ENCODE results near the gene PGLYRP4.

Gene PGLYRP4

GRCh38 chr1:153375511-153375910 lies 26.9 kb upstream of the PGLYRP4 start, which contains the start of gene S100A12:
Gene S100A12 (minus strand): TSS chr1:153375621. CDS start chr1:153374592, 1,029 bp downstream.
- no peak for TF ChIP-seq CTCF (IDR thresholded peaks at IDR 0.05; ENCODE audit: control insufficient read depth, extremely low read depth, insufficient read depth)
- no peak for DNase-seq (ENCODE audit: low read depth)
- H3K4me3 ChIP-seq (ENCODE audit: low read depth, low read length), result no peak within 1 kb of the TSS

GRCh38 chr1:153374071-153374470 lies 25.4 kb upstream of the PGLYRP4 start:
- TF ChIP-seq CTCF (IDR thresholded peaks at IDR 0.05; ENCODE audit: control insufficient read depth, extremely low read depth, insufficient read depth), result no peak
- DNase-seq (ENCODE audit: low read depth), result no peak
- H3K4me3 ChIP-seq (ENCODE audit: low read depth, low read length), result no peak overlapping the region

GRCh38 chr1:153372571-153372970 lies 23.9 kb upstream of the PGLYRP4 start:
- no peak for TF ChIP-seq CTCF (IDR thresholded peaks at IDR 0.05; ENCODE audit: control insufficient read depth, extremely low read depth, insufficient read depth)
- no peak overlapping the region for H3K4me3 ChIP-seq (ENCODE audit: low read depth, low read length)
- no peak for DNase-seq (ENCODE audit: low read depth)

- TF ChIP-seq CTCF (IDR thresholded peaks at IDR 0.05; ENCODE audit: control insufficient read depth, extremely low read depth, insufficient read depth), result no peak
- H3K4me3 ChIP-seq (ENCODE audit: low read depth, low read length), result no peak overlapping the region
- DNase-seq (ENCODE audit: low read depth), result no peak
Measured at GRCh38 chr1:153371231-153371630, 22.6 kb upstream of the PGLYRP4 start.

GRCh38 chr1:153370146-153370545 lies 21.5 kb upstream of the PGLYRP4 start:
- no peak overlapping the region for H3K4me3 ChIP-seq (ENCODE audit: low read depth, low read length)
- no peak for DNase-seq (ENCODE audit: low read depth)
- no peak for TF ChIP-seq CTCF (IDR thresholded peaks at IDR 0.05; ENCODE audit: control insufficient read depth, extremely low read depth, insufficient read depth)

GRCh38 chr1:153368495-153368894 lies 19.9 kb upstream of the PGLYRP4 start:
- H3K4me3 ChIP-seq (ENCODE audit: low read depth, low read length), result no peak overlapping the region
- no peak for TF ChIP-seq CTCF (IDR thresholded peaks at IDR 0.05; ENCODE audit: control insufficient read depth, extremely low read depth, insufficient read depth)
- no peak for DNase-seq (ENCODE audit: low read depth)

- DNase-seq (ENCODE audit: low read depth), result no peak
- no peak overlapping the region for H3K4me3 ChIP-seq (ENCODE audit: low read depth, low read length)
- no peak for TF ChIP-seq CTCF (IDR thresholded peaks at IDR 0.05; ENCODE audit: control insufficient read depth, extremely low read depth, insufficient read depth)
Measured at GRCh38 chr1:153367090-153367489, 18.4 kb upstream of the PGLYRP4 start.

All from LNCaP clone FGC (cell line).